Ovary (tissue), 3 donors: ENCODE results near the gene SPATC1L.

Experiments
- EP300 ChIP-seq: sonication (generic); formaldehyde crosslinking; IDR thresholded peaks from one replicate; pipeline ENCODE4 v1.6.1; 2017; ENCODE audit warnings: antibody characterized with exemption
- TF ChIP-seq, protein P1 (sequence below), 3 donors: fragments of 450-650 bp in 2 of 3; fragments of 200-600 bp in 1 of 3; IDR thresholded peaks; one replicate each; pipeline versions ENCODE4 v1.5.1 to v1.8.0; 2016 to 2022; ENCODE audit warnings: antibody characterized with exemption in 3 of 3, mild to moderate bottlenecking in 1 of 3
- donor health status: DM: no; HTN: no; CAD: no.

DNA sequence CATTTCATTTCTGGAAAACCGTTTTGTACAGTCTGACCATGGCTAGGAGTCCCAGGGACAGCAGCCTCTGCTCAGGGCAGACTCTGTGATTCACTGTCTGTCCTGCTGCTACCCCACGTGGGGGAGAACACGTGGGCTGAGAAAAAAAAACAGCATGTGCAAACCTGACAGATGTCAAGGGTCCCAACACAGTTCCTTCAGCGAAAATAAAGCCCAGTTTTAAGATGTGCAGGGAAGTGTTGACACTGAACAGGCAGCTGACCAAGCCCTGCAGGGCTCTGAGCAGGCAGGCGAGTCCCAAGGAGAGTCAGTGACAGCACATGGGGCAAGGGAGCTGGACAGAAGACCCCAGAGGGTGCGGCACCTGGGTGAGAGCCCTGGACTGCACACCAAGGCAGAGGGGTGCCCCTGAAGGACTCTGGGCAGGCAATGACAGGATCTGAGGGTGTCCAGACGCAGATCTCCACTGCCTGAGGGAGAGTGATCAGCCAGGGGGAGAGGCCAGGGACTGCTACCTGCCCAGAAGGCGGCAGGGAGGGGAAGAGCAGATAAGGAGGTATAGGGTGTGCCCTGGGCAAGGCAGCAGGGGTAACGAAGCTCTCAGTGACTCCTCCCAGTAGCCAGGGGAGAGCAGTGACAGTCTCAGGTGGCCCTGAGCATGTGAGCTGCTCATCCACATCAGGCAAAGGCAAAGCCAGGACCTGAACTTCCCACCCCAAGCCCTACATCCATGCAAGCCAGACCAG, 5.1 kb upstream of the SPATC1L start:
- TF ChIP-seq EP300: no peak
- TF ChIP-seq, protein P1, sequence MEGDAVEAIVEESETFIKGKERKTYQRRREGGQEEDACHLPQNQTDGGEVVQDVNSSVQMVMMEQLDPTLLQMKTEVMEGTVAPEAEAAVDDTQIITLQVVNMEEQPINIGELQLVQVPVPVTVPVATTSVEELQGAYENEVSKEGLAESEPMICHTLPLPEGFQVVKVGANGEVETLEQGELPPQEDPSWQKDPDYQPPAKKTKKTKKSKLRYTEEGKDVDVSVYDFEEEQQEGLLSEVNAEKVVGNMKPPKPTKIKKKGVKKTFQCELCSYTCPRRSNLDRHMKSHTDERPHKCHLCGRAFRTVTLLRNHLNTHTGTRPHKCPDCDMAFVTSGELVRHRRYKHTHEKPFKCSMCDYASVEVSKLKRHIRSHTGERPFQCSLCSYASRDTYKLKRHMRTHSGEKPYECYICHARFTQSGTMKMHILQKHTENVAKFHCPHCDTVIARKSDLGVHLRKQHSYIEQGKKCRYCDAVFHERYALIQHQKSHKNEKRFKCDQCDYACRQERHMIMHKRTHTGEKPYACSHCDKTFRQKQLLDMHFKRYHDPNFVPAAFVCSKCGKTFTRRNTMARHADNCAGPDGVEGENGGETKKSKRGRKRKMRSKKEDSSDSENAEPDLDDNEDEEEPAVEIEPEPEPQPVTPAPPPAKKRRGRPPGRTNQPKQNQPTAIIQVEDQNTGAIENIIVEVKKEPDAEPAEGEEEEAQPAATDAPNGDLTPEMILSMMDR (IDR thresholded peaks at IDR 0.05): no peak
